Adrenal gland (tissue), 5 donors: ENCODE data around the gene C2orf42.
"Not testable (repeated sequence)": the region's sequence is repeated elsewhere in the genome, so short reads cannot be mapped to it uniquely, and the experiment has no call there.

Experiments used
- CTCF ChIP-seq, 6 experiments: fragments of 450-650 bp in 4 of 6; fragments of 200-600 bp in 2 of 6; sonication (generic) in 1 of 6; IDR thresholded peaks; 1 replicate in 5 of 6; 2 replicates in 1 of 6; pipeline versions ENCODE4 v1.5.1 to v1.8.0; 2016 to 2021; ENCODE audit warnings: antibody characterized with exemption in 6 of 6, mild to moderate bottlenecking in 2 of 6, moderate library complexity in 1 of 6
- POLR2A ChIP-seq, 2 donors: fragments of 450-650 bp; IDR thresholded peaks; one replicate each; pipeline ENCODE4 v1.6.1; 2017; ENCODE audit warnings: antibody characterized with exemption in 2 of 2, mild to moderate bottlenecking in 2 of 2, moderate library complexity in 1 of 2
- donor health status: DM: no; HTN: no; CAD: no.

GRCh38 chr2:70223305-70223704 lies 32.5 kb upstream of the C2orf42 start:
- TF ChIP-seq CTCF, POLR2A (IDR thresholded peaks at IDR 0.05): not testable (repeated sequence)
